ENCODE data around the gene DNAJC1.

DNA sequence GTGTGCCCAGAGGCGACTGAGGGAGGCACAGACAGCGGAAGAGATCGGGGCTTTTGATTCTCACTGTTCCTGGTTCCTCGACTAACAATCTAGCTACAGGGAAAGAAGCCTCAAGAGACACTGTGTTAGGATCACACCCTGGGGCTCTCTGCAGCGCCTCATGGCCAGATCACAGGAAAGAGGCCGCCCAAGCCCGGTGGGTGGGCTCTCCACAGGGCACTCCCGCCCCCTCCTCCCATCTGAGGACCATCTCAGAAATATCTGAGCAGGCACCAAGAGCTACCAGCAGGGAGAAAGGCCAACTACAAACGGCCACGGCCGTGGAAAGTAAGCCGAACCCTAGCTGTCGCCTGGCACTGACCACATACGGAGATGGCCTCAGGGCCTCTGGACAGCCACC is 245.3 kb downstream of the DNAJC1 start:
- TF ChIP-seq POLR2AphosphoS5 (IDR thresholded peaks at IDR 0.05; ENCODE audit: low read depth, low read length) (no peak), TAF1 (IDR thresholded peaks at IDR 0.05; ENCODE audit: borderline replicate concordance, insufficient read depth, low read length) (no peak), SIN3A (IDR thresholded peaks at IDR 0.05; ENCODE audit: borderline replicate concordance, insufficient read depth, low read length) (no peak)
- TF ChIP-seq, protein P1, sequence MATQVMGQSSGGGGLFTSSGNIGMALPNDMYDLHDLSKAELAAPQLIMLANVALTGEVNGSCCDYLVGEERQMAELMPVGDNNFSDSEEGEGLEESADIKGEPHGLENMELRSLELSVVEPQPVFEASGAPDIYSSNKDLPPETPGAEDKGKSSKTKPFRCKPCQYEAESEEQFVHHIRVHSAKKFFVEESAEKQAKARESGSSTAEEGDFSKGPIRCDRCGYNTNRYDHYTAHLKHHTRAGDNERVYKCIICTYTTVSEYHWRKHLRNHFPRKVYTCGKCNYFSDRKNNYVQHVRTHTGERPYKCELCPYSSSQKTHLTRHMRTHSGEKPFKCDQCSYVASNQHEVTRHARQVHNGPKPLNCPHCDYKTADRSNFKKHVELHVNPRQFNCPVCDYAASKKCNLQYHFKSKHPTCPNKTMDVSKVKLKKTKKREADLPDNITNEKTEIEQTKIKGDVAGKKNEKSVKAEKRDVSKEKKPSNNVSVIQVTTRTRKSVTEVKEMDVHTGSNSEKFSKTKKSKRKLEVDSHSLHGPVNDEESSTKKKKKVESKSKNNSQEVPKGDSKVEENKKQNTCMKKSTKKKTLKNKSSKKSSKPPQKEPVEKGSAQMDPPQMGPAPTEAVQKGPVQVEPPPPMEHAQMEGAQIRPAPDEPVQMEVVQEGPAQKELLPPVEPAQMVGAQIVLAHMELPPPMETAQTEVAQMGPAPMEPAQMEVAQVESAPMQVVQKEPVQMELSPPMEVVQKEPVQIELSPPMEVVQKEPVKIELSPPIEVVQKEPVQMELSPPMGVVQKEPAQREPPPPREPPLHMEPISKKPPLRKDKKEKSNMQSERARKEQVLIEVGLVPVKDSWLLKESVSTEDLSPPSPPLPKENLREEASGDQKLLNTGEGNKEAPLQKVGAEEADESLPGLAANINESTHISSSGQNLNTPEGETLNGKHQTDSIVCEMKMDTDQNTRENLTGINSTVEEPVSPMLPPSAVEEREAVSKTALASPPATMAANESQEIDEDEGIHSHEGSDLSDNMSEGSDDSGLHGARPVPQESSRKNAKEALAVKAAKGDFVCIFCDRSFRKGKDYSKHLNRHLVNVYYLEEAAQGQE (IDR thresholded peaks at IDR 0.05; ENCODE audit: insufficient read depth in 1 of 2, low read depth in 2 of 2, low read length in 2 of 2), result no peak

Measured in PFSK-1 (cell line).